HepG2 (cell line): Measurements from ENCODE around the gene CEBPB. TPM values are rescaled to one million over a fixed set of nuclear protein-coding genes. Genes with fewer than 3 reads are reported as not detected.

Experiments used
- BCL6 ChIP-seq: IDR thresholded peaks from 2 replicates; pipeline ENCODE4 v1.6.1; 2016; ENCODE audit warnings: missing genetic modification reagents, missing compliant biosample characterization
- DR1 ChIP-seq: sonication (generic); formaldehyde crosslinking; IDR thresholded peaks from 2 replicates; pipeline ENCODE4 v1.8.0; 2021; ENCODE audit warnings: mild to moderate bottlenecking, missing genetic modification reagents, inconsistent platforms
- ESRRA ChIP-seq: sonication (generic); formaldehyde crosslinking; IDR thresholded peaks from 2 replicates; pipeline ENCODE4 v1.5.1; 2020; ENCODE audit warnings: mild to moderate bottlenecking, low read depth, missing genetic modification reagents
- IKZF5 ChIP-seq: IDR thresholded peaks from 2 replicates; pipeline ENCODE4 v1.6.1; 2018; ENCODE audit warnings: missing genetic modification reagents, mild to moderate bottlenecking, missing compliant biosample characterization
- NR2C2 ChIP-seq: sonication (generic); formaldehyde crosslinking; IDR thresholded peaks from 2 replicates; pipeline ENCODE4 v1.4.0; 2020; ENCODE audit warnings: missing genetic modification reagents, mild to moderate bottlenecking, moderate library complexity, borderline replicate concordance
- PAXIP1 ChIP-seq: sonication (generic); formaldehyde crosslinking; conservative IDR thresholded peaks from 2 replicates; pipeline ENCODE4 v1.4.0; 2020; ENCODE audit warnings: mild to moderate bottlenecking, missing genetic modification reagents, moderate library complexity
- PLSCR1 ChIP-seq: sonication (generic); formaldehyde crosslinking; IDR thresholded peaks from 2 replicates; pipeline ENCODE4 v1.5.0; 2020; ENCODE audit warnings: missing genetic modification reagents, mild to moderate bottlenecking, borderline replicate concordance
- TAF1 ChIP-seq: sonication (generic); formaldehyde crosslinking; IDR thresholded peaks from 2 replicates; pipeline ENCODE4 v1.4.0; 2020; ENCODE audit warnings: missing genetic modification reagents
- TCF7 ChIP-seq: sonication (generic); IDR thresholded peaks from 2 replicates; pipeline ENCODE4 v1.6.1; 2016; ENCODE audit warnings: antibody characterized with exemption, low read depth
- TEAD2 ChIP-seq: sonication (generic); formaldehyde crosslinking; IDR thresholded peaks from 2 replicates; pipeline ENCODE4 v1.9.0; 2021; ENCODE audit warnings: missing genetic modification reagents
- ZNF10 ChIP-seq: sonication (generic); formaldehyde crosslinking; IDR thresholded peaks from 2 replicates; pipeline ENCODE4 v1.4.0; 2020; ENCODE audit warnings: mild to moderate bottlenecking, low read depth, missing genetic modification reagents, borderline replicate concordance
- ZNF142 ChIP-seq: sonication (generic); formaldehyde crosslinking; IDR thresholded peaks from 2 replicates; pipeline ENCODE4 v1.4.0; 2020; ENCODE audit warnings: missing genetic modification reagents
- ZNF251 ChIP-seq: sonication (generic); formaldehyde crosslinking; IDR thresholded peaks from 2 replicates; pipeline ENCODE4 v1.9.0; 2021; ENCODE audit warnings: mild to moderate bottlenecking, missing genetic modification reagents
- ZNF576 ChIP-seq: sonication (generic); formaldehyde crosslinking; IDR thresholded peaks from 2 replicates; pipeline ENCODE4 v1.4.0; 2020; ENCODE audit warnings: mild to moderate bottlenecking, missing genetic modification reagents
- ZSCAN25 ChIP-seq: sonication (generic); formaldehyde crosslinking; IDR thresholded peaks from 2 replicates; pipeline ENCODE4 v1.8.0; 2022; ENCODE audit warnings: mild to moderate bottlenecking, missing genetic modification reagents
- polyA plus RNA-seq, 8 experiments: library from polyadenylated mRNA; depleted of rRNA in 3 of 8; stranded (reverse) in 7 of 8; unstranded in 1 of 8; fragments of >200 nt; fragmentation: Illumina TruSeq in 4 of 8; extraction: Trizol in 4 of 8; gene quantifications; 2 replicates each; pipeline versions ENCODE4 v1.2.1 to v1.2.3, GENCODE V29; 2011 to 2016; ENCODE audit warnings: low read depth in 4 of 8, missing spikeins in 1 of 8, mixed read lengths in 1 of 8; ENCODE audit not compliant: insufficient read depth in 1 of 8
- total RNA-seq, 5 experiments: library from RNA; depleted of rRNA; stranded (reverse); fragments of >200 nt; fragmentation: Illumina TruSeq; extraction: Trizol; gene quantifications; 2 replicates each; pipeline ENCODE4 v1.2.3, GENCODE V29; 2016; ENCODE audit warnings: low read depth in 1 of 5

CEBPB gene
- total and polyA plus RNA-seq, 2 of the 13 experiments (the other 11 are each of a cell fraction or from before 2014, with no cell fraction given): 18.5 to 28.2 TPM

- TF ChIP-seq ZNF142 (CRISPR knock-in tag): peak; percentile 91
- TF ChIP-seq IKZF5 (CRISPR knock-in tag): peak; percentile 76; the same call in 1 of the 2 replicates
- TF ChIP-seq TCF7: peak; percentile 22; the same call in 1 of the 2 replicates
- TF ChIP-seq NR2C2 (CRISPR knock-in tag): peak; percentile 40
- TF ChIP-seq PAXIP1 (CRISPR knock-in tag): peak; percentile 38; the same call in 1 of the 2 replicates
- TF ChIP-seq ZNF10: no peak
- TF ChIP-seq ZNF251 (CRISPR knock-in tag): no peak
- TF ChIP-seq ZSCAN25 (CRISPR knock-in tag): peak; percentile 5; the same call in 1 of the 2 replicates
- TF ChIP-seq ZNF576 (CRISPR knock-in tag): no peak
- TF ChIP-seq ESRRA (CRISPR knock-in tag): peak; percentile 28; the same call in 1 of the 2 replicates
- no peak for TF ChIP-seq DR1
- peak; percentile 34; the same call in 1 of the 2 replicates for TF ChIP-seq PLSCR1 (CRISPR knock-in tag)
- TF ChIP-seq BCL6 (CRISPR knock-in tag): peak; percentile 60; the same call in 1 of the 2 replicates
- TF ChIP-seq TAF1 (CRISPR knock-in tag): peak; percentile 35; the same call in 1 of the 2 replicates
- TF ChIP-seq TEAD2 (CRISPR knock-in tag): no peak
These were observed 2.0 kb downstream of the CEBPB start (continued) for GRCh38 chr20:50192364-50193198.
